Measurements from ENCODE around the gene MMS22L.

Gene MMS22L

GRCh38 chr6:97222903-97223302 lies 60.1 kb downstream of the MMS22L start:
- no peak overlapping the region for H3K9ac ChIP-seq (ENCODE audit: low read depth, low read length)
- no peaks in the 10 kb centered on the region for H3K4me1 ChIP-seq (ENCODE audit: insufficient read depth, low read length)
- WGBS: 91% methylated on average over 2 of the region's 2 CpGs
- no peaks in the 10 kb centered on the region for H3K27me3 ChIP-seq (ENCODE audit: insufficient read depth, low read length)
- no peak overlapping the region for H3K27ac ChIP-seq (ENCODE audit: low read depth, low read length)
- no peaks in the 10 kb centered on the region for H3K9me3 ChIP-seq (ENCODE audit: insufficient read depth, low read depth, low read length)
- peaks cover 24% of the 10 kb centered on the region for H3K36me3 ChIP-seq (ENCODE audit: insufficient read depth, low read length)
- H3K4me3 ChIP-seq (ENCODE audit: low read length): no peak overlapping the region

- no peak overlapping the region for H3K9ac ChIP-seq (ENCODE audit: low read depth, low read length)
- no peaks in the 10 kb centered on the region for H3K9me3 ChIP-seq (ENCODE audit: insufficient read depth, low read depth, low read length)
- H3K4me3 ChIP-seq (ENCODE audit: low read length): no peak overlapping the region
- H3K4me1 ChIP-seq (ENCODE audit: insufficient read depth, low read length): no peaks in the 10 kb centered on the region; the same call in 1 of the 2 replicates
- H3K27me3 ChIP-seq (ENCODE audit: insufficient read depth, low read length): no peaks in the 10 kb centered on the region
- no peaks in the 10 kb centered on the region for H3K36me3 ChIP-seq (ENCODE audit: insufficient read depth, low read length)
- no peak overlapping the region for H3K27ac ChIP-seq (ENCODE audit: low read depth, low read length)
- 84% methylated on average over 3 of the region's 4 CpGs for WGBS
Measured at GRCh38 chr6:97218912-97219311, 64.1 kb downstream of the MMS22L start.

DNA sequence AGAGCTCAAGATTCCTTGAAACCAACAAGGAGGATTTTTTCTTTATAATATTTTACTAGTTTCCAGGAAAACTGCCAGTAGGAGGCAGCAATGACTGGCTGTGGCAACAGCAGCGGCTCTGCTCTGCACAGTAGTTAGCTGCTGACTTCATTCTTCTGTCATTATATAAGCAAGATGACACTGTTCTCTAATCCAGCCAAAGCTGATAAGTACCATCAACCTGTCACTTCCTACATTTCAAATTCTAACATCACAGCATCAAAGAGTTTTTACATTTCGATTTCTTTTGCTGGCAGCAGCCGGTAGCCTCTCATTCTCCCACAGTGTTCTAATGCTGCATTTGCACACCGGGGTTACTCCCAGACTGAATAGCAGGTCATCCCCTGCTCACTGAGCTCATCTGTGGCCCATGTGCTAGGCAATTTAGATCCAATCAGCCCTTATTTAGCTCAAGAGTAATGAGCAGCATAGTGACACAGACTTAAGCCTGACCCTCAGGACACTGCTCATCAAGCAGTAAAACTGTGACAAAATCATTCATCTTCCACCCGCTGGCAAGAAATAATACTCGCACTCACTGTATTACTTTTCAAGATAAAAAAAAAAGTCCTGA lies 67.8 kb downstream of the MMS22L start:
- Histone ChIP-seq H3K9me3 (ENCODE audit: insufficient read depth, low read depth, low read length) (no peaks in the 10 kb centered on the region), H3K4me1 (ENCODE audit: insufficient read depth, low read length) (no peaks in the 10 kb centered on the region; the same call in 1 of the 2 replicates), H3K27ac (ENCODE audit: low read depth, low read length) (peak overlapping the region; percentile 24; the same call in 1 of the 2 replicates), H3K4me3 (ENCODE audit: low read length) (no peak overlapping the region), H3K9ac (ENCODE audit: low read depth, low read length) (no peak overlapping the region), H3K27me3 (ENCODE audit: insufficient read depth, low read length) (no peaks in the 10 kb centered on the region), H3K36me3 (ENCODE audit: insufficient read depth, low read length) (peaks cover 16% of the 10 kb centered on the region; the same call in 1 of the 2 replicates)
- 83% methylated on average over 6 of the region's 6 CpGs for WGBS

- peaks cover 16% of the 10 kb centered on the region; the same call in 1 of the 2 replicates for H3K36me3 ChIP-seq (ENCODE audit: insufficient read depth, low read length)
- no peaks in the 10 kb centered on the region; the same call in 1 of the 2 replicates for H3K4me1 ChIP-seq (ENCODE audit: insufficient read depth, low read length)
- H3K4me3 ChIP-seq (ENCODE audit: low read length): no peak overlapping the region
- no peak overlapping the region for H3K9ac ChIP-seq (ENCODE audit: low read depth, low read length)
- 89% methylated on average over 2 of the region's 2 CpGs for WGBS
- H3K27ac ChIP-seq (ENCODE audit: low read depth, low read length): no peak overlapping the region
- no peaks in the 10 kb centered on the region for H3K9me3 ChIP-seq (ENCODE audit: insufficient read depth, low read depth, low read length)
- H3K27me3 ChIP-seq (ENCODE audit: insufficient read depth, low read length): no peaks in the 10 kb centered on the region
Measured at GRCh38 chr6:97214671-97215070, 68.3 kb downstream of the MMS22L start.

DNA sequence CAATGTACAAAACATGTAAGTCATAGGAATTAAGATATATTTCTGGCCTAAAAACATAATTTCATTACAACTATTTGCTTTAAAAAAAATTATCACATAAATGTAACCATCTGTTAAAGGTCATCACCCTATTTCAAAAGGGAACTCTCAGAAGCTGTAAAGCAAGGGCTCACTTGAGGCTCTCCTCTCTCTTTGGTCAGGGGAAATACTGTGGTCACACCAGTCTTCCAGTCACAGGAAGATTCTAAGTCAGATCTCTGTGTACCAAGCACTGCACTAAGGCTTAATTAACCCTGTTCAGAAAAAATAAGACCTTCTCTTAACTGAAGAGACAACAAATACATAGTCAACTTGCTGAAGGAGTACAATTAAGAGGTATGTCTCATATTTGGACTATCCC lies 75.6 kb downstream of the MMS22L start:
- peaks cover 10% of the 10 kb centered on the region; the same call in 1 of the 2 replicates for H3K36me3 ChIP-seq (ENCODE audit: insufficient read depth, low read length)
- peaks cover 24% of the 10 kb centered on the region for H3K4me1 ChIP-seq (ENCODE audit: insufficient read depth, low read length)
- H3K27ac ChIP-seq (ENCODE audit: low read depth, low read length): no peak overlapping the region
- H3K9ac ChIP-seq (ENCODE audit: low read depth, low read length): no peak overlapping the region
- no peak overlapping the region for H3K4me3 ChIP-seq (ENCODE audit: low read length)
- H3K9me3 ChIP-seq (ENCODE audit: insufficient read depth, low read depth, low read length): no peaks in the 10 kb centered on the region
- no peaks in the 10 kb centered on the region for H3K27me3 ChIP-seq (ENCODE audit: insufficient read depth, low read length)

DNA sequence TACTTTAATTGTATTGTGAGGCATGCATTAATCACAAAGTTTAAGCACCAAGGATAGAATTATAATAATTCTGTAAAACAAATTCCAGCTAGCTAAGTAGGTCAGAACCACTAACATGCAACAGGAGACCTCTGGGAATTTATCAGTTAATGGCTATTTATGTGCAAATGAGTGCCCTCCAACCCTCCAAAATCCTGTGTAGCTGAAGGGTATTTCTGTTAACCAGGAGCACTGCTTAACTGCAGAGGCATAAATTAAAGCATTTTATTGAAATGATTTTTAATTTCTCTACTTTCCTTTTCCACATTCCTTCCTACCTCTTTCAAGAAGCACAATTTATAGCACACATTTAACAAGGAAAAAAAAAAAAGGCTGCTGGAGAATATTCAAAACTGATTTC lies 77.0 kb downstream of the MMS22L start:
- Histone ChIP-seq H3K4me1 (ENCODE audit: insufficient read depth, low read length) (peaks cover 24% of the 10 kb centered on the region), H3K27ac (ENCODE audit: low read depth, low read length) (no peak overlapping the region), H3K36me3 (ENCODE audit: insufficient read depth, low read length) (no peaks in the 10 kb centered on the region), H3K4me3 (ENCODE audit: low read length) (no peak overlapping the region), H3K9me3 (ENCODE audit: insufficient read depth, low read depth, low read length) (no peaks in the 10 kb centered on the region), H3K9ac (ENCODE audit: low read depth, low read length) (no peak overlapping the region), H3K27me3 (ENCODE audit: insufficient read depth, low read length) (no peaks in the 10 kb centered on the region)

DNA sequence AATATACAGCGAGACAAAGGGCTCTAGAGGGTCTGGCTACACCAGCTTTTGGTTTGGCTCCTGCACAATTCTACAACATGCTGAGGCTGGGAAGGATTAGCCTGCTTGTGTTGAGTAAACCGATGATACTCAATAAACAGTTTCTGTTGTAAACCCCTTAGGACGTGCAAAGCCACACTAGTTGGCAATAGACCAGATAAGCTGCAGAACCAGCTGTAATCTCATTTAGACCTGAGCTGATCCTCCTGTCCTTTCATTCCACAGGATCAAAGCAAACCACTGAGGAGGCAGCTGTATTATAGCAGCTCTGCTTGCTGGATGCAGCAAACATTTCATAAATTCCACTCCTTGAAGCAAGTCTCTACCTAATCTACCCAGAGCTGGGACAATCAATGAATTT lies 79.7 kb downstream of the MMS22L start:
- H3K36me3 ChIP-seq (ENCODE audit: insufficient read depth, low read length): 0 out of 2 replicates have a peak, but pooled peaks cover 5% of the 10 kb centered on the region
- H3K9me3 ChIP-seq (ENCODE audit: insufficient read depth, low read depth, low read length): no peaks in the 10 kb centered on the region
- no peaks in the 10 kb centered on the region for H3K27me3 ChIP-seq (ENCODE audit: insufficient read depth, low read length)
- H3K9ac ChIP-seq (ENCODE audit: low read depth, low read length): no peak overlapping the region
- H3K4me1 ChIP-seq (ENCODE audit: insufficient read depth, low read length): peaks cover 24% of the 10 kb centered on the region
- 85% methylated on average over 3 of the region's 3 CpGs for WGBS
- no peak overlapping the region for H3K4me3 ChIP-seq (ENCODE audit: low read length)
- H3K27ac ChIP-seq (ENCODE audit: low read depth, low read length): no peak overlapping the region

DNA sequence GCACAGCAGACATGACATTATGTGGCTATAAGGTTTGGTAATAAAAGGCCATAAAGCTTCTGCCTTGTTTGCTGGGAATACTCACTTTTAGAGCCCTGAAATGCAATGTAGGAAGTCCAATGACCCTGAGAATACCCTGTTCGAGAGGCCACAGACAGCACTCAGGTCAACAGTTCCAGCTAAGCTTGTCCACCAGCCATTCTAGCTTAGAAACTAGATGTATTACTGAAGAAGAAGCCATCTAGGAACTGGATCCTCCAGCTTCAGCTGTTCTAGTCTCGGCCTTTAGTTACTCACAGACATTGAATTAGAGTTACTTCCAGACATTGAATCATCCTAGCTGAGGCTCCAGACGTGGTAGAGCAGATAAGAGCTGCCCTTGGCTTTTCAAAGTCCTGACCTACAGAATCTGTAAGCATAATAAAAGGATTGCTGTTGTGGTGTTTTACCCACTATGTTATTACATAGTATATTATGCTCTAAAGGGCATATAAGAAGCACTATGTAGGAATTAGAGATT lies 84.9 kb downstream of the MMS22L start:
- Histone ChIP-seq H3K9ac (ENCODE audit: low read depth, low read length) (no peak overlapping the region), H3K9me3 (ENCODE audit: insufficient read depth, low read depth, low read length) (no peaks in the 10 kb centered on the region), H3K27me3 (ENCODE audit: insufficient read depth, low read length) (no peaks in the 10 kb centered on the region), H3K27ac (ENCODE audit: low read depth, low read length) (no peak overlapping the region), H3K4me1 (ENCODE audit: insufficient read depth, low read length) (no peaks in the 10 kb centered on the region), H3K4me3 (ENCODE audit: low read length) (no peak overlapping the region), H3K36me3 (ENCODE audit: insufficient read depth, low read length) (peaks cover 17% of the 10 kb centered on the region)
- 82% methylated on average over 3 of the region's 3 CpGs for WGBS

DNA sequence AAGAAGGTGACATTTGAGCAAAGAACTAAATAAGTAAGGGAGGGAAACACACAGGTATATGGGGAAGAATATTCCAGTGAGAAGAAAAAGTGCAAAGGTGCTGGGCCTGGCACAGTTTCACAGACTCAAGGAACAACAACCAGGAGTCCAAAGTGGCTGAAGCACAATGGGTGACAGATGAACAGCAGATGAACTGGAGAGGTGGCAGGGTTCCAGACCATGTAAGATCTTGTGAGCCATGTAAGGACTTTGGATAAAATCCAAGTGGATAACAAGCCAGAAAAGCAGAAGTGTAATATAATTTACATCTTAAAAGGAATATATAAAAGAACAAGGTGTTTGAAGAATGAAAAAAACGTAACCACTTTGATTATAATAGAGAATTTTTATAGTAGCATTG lies 87.9 kb downstream of the MMS22L start:
- no peak overlapping the region for H3K4me3 ChIP-seq (ENCODE audit: low read length)
- no peak overlapping the region for H3K9ac ChIP-seq (ENCODE audit: low read depth, low read length)
- no CpG with 5 or more reads among the region's 1 CpG for WGBS
- no peak overlapping the region for H3K27ac ChIP-seq (ENCODE audit: low read depth, low read length)
- H3K27me3 ChIP-seq (ENCODE audit: insufficient read depth, low read length): no peaks in the 10 kb centered on the region
- H3K36me3 ChIP-seq (ENCODE audit: insufficient read depth, low read length): peaks cover 21% of the 10 kb centered on the region
- no peaks in the 10 kb centered on the region for H3K4me1 ChIP-seq (ENCODE audit: insufficient read depth, low read length)
- H3K9me3 ChIP-seq (ENCODE audit: insufficient read depth, low read depth, low read length): no peaks in the 10 kb centered on the region

- 79% methylated on average over 1 of the region's 1 CpG for WGBS
- H3K4me1 ChIP-seq (ENCODE audit: insufficient read depth, low read length): no peaks in the 10 kb centered on the region
- no peaks in the 10 kb centered on the region for H3K27me3 ChIP-seq (ENCODE audit: insufficient read depth, low read length)
- H3K27ac ChIP-seq (ENCODE audit: low read depth, low read length): no peak overlapping the region
- no peak overlapping the region for H3K4me3 ChIP-seq (ENCODE audit: low read length)
- H3K9me3 ChIP-seq (ENCODE audit: insufficient read depth, low read depth, low read length): no peaks in the 10 kb centered on the region
- H3K36me3 ChIP-seq (ENCODE audit: insufficient read depth, low read length): peaks cover 17% of the 10 kb centered on the region
- H3K9ac ChIP-seq (ENCODE audit: low read depth, low read length): no peak overlapping the region
Measured at GRCh38 chr6:97189767-97190166, 93.2 kb downstream of the MMS22L start.

DNA sequence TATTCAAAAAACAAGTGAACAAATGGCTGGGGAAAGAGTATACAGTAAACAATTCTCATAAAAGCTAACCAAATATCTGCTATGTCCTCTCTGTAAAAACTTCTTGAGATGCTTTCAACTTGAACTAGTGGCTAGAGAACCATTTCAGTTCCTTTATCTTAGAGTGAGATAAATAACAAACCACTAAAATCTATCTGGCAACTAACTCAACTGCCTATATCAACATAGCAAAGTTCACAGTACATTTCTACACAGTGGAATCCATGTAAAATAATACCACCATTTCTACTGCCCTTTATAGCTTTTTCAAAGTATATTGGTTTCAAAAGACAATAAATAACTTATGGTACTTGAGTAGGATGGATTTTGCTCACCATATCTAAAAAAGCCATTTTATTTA lies 95.1 kb downstream of the MMS22L start:
- H3K9ac ChIP-seq (ENCODE audit: low read depth, low read length): no peak overlapping the region
- H3K36me3 ChIP-seq (ENCODE audit: insufficient read depth, low read length): peaks cover 6% of the 10 kb centered on the region; the same call in 1 of the 2 replicates
- no peak overlapping the region for H3K27ac ChIP-seq (ENCODE audit: low read depth, low read length)
- no peaks in the 10 kb centered on the region for H3K27me3 ChIP-seq (ENCODE audit: insufficient read depth, low read length)
- no peak overlapping the region for H3K4me3 ChIP-seq (ENCODE audit: low read length)
- no peaks in the 10 kb centered on the region for H3K9me3 ChIP-seq (ENCODE audit: insufficient read depth, low read depth, low read length)
- no peaks in the 10 kb centered on the region for H3K4me1 ChIP-seq (ENCODE audit: insufficient read depth, low read length)
